NCI-H146 treated with DMSO at 0.1 percent for 48 hours (cell line): ENCODE results near the gene PSMD5.

Experiments
- DNase-seq: peaks from one replicate; lab custom pipeline; 2025; ENCODE audit not compliant: unreplicated experiment; lab: John Stamatoyannopoulos, UW

Gene PSMD5

DNA sequence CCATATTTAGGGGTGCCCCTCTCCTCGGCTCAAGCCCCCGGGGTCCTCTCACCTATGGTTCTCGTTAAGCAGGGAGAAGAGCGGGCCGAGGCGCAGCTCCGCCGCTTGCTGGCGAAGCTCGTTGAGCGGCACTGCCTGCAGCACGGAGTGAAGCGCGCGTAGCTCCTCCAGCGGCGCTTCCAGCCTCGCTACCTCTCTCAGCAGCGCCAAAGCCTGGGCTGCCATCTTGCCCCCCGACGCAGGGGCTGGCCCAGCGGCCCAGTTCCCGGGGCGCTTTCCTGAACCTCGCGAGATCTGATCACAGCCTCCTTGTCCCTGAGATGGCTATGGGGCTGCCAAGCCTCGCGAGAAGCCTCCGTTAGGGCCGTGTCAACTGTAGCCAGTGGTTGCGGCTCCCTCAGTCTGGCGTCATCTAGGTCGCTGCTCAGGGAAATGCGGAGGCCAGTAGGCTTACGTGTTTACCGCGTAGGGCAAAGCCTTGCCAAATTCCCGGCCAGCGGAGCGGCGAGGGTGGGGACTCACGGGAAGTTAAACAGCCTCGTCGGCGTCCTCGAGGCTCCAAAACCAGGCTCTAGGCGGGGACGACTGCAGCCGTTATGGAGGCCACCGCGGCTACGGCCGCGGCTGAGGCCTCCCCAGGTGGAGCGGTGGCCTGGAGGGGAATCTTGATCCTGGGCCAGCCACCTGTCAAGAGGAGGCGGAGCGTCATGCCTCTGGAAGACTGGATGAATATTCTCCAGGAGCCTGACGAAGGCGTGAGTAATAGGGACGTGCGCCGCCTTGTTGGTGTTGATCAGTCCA lies at the start of gene PSMD5:
PSMD5 (minus strand) TSS at position 238 of the 801 bp plus-strand sequence; CDS start at position 225, 13 bp downstream.
- DNase-seq, result no peak

DNA sequence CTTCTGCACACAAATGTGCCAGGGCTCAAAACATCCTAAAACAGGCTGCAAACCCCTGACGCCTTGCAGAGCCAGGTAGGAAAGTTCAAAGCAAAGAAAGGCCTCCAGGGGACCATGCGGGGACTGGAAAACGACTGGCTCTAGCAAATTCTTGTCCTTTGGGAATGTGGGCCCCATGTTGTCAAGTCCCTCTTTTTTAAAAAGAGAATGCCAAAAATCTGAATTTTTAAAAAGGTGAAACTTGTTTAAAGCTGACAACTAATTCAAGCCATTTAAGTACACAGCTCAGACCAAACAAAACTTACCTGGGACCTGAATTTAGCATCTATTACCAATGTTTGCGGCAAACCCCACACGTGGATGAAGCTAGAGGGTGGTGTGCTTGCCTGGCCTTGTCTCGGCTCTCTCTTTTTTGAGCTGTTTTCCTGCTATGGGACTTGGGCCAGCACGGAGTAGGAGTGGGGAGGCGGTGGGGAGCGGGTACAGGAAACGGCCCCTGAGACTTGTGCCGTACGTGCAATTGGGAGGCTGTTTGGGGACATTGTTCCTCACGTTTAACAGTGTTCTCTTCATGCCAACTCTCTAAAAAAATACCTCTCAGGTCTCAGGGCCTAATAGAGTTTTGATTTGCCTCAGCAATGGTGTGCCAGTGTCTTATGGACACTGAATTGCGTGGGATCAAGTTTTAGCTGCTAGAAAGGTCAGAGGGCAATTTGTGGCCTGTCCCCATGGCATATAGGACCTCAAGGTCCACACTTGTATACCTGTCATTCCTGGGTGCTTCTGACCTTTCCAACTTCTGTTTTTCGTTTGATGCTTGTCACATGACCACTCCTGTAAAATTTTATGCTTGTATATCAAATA lies 49.4 kb upstream of the PSMD5 start:
- no peak for DNase-seq

DNA sequence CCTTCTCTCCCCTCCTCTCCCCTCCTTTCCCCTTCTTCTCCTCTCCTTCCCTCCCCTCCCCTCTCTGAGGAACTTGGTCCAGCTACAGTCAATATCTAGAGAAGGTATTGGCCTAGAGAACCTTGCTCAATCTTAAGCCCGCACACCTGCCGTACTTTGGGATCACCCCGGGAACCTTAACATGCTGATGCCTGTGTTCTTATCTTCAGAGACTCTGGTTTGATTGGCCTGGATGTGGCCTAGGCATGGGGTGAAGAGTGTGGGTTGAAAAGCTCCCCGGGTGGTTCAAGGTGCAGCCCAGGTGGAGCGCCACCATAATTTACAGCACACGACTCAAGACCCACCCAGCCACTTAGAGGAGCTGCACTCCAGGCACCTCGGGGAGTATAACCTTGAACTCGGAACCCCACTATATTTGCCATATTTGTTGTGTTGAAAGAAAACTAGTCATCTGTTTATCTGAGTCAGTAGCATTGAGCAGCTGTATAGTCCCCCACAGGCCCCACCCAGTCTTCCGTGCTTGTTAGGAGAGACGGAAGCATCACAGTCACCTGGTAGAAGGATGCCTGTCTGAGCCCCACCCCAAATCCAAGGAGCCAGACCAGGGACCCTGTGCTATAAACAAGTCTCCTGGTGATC lies 48.6 kb upstream of the PSMD5 start:
- no peak for DNase-seq

DNA sequence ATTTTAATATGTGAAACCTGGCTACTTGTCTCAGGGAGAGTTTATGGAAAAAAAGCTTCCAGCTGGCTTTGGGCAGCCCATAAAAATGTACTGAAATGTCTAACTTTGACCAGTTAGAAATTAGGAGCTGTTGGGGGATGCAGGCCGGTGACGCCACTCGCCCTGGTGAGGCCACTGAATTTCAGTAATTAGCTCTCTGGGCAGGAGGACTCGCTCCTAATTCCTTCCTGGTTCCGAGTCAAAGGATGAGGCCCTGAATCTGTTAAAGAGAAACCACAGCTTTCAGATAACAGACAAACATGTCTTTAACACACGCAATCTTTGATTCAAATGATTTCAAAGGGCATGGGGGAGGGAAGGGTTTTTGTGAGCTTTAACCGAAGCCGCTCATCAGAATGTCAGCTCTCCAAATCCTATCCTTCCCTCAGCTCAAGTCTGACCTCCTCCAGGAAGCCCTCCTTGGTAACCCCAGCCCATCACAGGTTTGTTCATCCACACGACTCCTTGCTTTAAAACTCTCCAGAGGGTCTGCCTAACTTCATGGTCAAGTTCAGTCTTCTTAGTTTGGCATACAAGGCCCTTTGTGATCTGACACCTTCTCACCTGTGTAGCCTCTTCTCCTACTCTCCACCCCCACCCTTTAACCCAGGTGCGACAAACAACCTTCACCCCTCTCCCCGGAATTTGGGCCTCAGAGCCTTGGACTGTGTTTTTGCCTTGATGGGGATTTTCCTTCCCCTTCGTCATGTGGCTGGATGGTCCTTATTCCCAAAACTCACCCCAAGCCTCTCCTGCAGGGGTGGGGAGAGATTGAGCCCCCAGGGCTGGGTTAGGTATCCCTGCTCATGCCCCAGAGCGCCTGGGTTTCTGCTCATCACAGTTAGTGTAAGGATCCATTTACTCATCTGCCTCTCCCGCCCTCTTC lies 47.9 kb upstream of the PSMD5 start:
- DNase-seq, result no peak

DNA sequence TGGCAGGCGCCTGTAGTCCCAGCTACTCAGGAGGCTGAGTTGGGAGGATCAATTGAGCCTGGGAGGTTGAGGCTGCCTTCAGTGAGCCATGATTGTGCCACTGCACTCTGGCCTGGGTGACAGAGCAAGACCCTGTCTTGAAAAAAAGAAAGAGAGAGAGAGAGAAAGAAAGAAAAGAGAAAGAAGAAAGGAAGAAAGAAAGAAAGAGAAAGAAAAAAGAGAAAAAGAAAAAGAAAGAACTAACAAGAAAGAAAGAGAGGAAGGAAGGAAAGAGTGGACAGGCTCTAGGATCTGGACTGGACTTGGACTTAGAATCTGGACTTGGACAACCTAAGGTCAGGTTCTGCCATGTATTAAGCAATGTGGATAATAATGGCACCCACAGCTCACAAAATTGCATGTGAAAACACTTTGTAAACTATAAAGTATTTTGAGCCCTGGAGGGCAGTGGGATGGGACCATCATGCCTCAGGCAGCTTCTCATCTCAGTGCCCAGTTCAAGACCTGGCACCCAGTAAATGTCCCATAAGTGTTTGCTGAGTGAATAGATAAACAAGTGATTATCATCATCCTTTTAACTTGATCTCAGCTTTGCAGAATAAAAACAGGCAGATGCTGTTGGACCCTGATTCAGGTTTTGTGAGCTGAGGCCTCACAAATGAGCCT lies 47.0 kb upstream of the PSMD5 start:
- DNase-seq, result no peak

DNA sequence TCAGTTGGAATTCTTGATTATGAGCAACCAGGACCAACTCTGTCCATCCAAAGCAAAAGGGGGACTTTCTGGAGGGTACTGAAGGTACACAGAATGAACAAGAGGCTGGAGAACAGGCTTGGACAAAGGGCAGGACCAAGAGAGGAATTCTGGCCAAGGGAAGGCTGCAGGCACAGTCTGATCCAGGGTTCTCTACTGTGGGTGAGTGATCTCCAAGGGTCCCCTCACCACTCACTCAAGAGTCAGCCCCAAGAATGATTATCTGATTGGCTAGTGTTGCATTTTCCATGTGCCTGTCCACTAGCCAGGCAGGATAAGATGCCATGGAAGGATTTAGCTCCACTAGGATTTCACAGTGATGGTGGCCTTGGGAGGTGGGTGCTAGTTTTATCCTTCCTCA lies 45.9 kb upstream of the PSMD5 start:
- DNase-seq, result no peak

DNA sequence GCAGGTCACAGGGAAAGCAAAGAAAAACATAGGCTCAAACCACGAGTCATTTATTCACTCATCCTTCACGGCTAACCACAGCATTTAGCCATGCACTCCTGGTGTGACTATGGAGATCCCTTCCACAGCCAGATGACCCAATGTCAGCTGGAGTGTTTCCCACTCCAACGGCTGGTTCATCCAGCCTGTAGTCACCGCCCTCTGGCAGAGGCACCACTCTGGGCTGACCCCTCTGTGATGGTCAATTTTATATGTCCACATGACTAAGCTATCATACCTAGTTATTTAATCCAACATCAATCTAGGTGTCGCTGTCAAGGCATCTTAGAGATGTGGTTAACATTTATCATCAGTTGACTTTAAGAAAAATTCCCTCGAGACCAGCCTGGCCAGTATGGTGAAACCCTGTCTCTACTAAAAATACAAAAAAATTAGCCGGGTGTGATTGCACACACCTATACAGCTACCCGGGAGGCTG lies 43.8 kb upstream of the PSMD5 start:
- DNase-seq, result no peak

DNA sequence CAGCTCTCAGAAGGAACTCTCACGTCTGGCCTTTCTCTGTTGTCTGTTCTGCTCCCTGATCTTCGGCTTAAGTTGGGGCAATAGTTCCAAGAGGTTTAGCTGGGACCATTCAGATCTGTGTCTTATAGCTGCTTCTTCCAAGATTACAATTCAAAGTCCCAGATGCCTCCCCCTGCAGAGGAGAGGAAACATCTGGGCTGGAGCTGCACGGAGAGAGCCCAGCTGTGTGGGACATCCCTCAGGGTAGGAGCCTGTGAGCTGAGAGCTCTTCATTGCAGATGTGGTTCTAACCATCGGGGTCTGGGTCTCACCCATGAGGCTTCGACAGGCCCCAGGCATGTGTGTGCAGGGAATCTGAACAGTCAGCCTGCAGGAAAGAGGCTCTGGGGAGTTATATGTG lies 43.2 kb upstream of the PSMD5 start:
- no peak for DNase-seq

DNA sequence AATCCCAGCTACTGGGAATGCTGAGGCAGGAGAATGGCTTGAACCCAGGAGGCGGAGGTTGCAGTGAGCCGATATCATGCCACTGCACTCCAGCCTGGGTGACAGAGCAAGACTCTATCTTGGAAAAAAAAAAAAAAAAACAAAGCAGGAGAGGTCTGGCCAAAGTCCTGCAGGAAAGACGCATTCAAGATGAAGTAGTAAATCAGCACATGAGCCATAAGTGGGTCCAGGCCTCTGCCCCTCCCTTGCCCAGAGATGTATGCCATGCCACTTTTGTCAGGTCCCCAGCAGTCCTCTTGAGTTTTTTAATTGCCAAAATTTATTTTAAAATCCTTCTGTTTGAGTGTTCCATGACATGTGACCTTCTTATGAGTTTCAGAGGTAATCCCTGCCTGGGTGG lies 42.7 kb upstream of the PSMD5 start:
- DNase-seq, result no peak

DNA sequence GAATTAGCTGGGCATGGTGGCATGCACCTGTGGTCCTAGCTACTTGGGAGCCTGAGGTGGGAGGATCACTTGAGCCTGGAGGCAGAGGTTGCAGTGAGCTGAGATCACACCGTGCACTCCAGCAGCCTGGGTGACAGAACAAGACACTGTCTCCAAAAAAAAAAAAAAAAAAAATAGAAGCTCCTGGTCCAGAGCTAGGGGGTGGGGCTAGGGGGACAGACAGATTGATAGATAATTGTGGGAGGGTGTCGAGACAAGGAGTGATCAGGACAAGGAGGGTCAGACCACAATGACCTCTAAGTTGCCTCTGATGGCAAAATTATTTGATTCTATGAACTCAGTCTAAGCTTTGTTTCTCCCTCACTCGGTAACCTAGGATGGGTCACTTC lies 40.9 kb upstream of the PSMD5 start:
- DNase-seq, result no peak

DNA sequence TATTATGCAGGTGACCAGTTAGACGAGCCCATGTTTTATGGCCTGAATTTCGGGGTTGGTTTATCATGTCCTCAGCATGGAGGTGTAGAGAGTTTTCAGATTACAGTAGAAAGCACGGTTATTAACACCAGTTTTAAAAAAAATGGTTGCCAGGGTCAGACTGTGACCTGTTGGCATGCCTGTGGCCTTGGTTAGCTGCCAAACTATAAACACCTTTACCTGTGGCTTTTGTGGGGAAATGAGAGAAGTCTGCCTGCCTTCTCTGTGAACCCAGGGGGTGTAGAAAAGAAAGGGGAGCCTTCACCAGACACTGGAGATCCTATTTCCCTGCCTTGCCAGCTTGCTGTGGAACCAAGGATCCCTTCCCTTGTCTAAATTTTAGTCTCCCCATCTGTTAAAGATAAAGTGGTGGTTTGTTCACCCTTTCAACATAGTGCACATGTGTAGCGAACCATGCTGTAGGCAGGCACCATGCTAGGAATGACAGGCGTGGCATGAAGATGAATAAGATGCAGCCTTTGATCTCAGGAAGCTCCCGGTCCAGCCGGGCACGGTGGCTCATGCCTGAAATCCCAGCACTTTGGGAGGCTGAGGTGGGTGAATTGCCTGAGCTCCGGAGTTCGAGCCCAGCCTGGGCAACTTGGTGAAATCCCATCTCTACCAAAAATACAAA lies 40.3 kb upstream of the PSMD5 start:
- no peak for DNase-seq

DNA sequence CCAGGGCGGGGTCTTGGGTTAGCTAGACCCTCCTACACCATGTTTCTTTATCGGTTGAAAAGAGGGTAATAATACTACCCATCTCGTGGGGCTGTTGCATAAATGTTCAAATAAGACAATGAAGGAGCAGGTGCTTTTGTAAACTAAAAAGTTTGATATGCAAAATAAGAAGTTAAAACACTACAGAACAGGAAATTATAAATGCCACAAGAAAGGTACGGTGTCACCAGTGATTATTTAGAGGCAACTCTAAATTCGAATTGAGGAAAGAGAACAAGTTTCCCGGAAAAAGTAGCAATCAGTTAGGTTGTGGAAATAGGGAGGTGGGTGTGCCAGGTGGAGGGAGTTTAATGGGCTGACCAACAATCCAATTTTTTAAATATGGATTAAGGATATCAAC lies 36.7 kb upstream of the PSMD5 start:
- no peak for DNase-seq

DNA sequence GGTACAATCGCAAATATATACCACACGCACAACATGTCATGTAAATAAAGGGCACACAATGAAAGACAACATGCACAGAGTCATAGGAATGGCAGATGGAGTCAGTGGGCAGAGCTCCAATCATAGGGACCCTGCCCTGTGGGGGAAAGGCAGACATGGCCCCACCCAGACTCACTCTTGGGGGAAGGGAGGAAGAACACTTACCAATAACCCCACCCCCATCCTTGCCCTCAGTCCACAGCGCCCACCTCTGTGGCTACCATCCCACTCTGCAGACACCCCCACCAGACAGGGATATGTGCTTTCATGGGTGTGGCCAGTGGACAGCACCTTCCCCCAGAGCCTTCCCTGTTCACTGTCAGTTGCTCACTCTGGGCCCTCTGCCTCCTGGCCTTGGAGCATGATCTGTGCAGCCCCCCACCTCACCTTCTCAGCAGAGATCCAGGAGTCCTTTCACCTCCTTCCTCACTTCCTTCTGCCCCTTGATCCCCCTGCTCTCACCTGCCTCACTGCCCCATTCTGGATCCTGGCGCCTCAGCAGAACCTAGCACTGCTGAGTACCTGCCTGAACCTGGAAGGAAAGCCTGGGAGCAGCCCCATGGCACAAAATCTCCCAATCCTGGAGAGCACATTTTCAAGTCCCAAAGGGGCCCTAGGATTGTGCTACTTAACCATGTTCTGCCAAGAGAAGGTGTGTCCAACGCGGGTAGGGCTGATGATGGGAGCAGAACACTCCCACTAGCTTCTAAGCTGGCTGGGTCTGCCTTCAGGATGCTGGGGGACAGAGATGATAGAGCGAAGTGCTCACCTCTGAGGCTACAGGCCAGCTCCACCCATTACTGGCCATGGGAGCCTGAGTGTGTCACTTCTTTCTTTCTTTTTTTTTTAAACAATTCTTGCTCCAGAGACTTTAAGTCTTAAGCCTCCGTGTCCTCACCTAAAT lies 35.7 kb upstream of the PSMD5 start:
- no peak for DNase-seq

DNA sequence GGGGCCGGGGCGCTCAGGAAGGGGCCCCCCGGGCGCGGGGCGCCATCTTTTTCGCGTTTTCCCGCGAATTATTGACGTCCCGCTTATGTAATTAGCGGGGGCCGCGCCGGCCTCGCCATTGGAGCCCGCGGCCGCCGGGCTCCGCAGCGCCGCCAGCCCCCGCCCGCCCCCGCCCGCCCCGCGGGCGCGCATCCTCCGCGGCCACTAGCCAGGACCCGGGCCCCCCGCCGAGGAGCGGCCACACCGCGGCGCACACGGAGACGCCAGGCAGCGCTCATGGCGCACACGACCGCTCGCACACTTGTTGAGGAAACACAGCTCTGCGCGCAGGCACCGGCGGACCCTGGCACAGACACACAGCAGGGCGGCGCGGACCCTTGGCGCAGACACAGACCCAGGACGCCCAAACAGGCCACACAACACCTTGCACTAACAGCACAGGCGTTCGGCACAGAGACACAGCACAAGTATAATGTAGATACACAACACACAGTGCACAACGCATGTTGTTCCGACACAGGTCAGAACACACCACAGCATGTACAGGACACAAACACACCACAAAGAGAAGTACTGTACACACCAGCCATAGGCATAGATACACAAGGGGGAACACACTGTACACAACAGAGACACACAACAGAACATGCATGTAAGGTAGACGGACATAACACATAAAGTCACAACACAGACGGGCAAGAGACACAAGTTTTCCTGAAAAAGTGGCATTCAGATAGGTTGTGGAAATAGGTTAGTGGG lies 34.7 kb upstream of the PSMD5 start:
- peak; percentile 40 for DNase-seq

DNA sequence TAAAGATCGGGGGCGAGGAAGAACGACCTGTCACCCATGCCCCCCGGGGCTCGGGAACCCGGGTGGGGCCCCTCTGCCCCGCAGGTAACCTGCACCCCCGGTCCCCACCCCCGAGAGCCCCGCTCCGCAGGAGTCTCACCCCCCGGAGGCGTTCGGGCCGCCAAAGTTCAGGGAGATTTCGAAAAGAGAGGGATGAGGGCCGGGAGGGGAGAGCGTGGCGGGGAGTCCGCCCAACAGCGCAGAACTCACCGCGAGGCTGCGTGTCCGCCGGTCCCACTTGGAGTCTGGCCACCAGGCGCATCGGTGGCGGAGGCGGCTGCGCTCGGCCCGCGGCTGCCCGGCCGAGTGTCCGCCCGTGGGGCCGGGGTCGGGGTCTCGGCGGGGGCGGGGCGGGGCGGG lies 34.1 kb upstream of the PSMD5 start, which contains the start of gene PHF19:
PHF19 (minus strand) TSS at position 347 of the 399 bp plus-strand sequence. CDS start 2,447 bp downstream, outside the sequence.
- no peak for DNase-seq

DNA sequence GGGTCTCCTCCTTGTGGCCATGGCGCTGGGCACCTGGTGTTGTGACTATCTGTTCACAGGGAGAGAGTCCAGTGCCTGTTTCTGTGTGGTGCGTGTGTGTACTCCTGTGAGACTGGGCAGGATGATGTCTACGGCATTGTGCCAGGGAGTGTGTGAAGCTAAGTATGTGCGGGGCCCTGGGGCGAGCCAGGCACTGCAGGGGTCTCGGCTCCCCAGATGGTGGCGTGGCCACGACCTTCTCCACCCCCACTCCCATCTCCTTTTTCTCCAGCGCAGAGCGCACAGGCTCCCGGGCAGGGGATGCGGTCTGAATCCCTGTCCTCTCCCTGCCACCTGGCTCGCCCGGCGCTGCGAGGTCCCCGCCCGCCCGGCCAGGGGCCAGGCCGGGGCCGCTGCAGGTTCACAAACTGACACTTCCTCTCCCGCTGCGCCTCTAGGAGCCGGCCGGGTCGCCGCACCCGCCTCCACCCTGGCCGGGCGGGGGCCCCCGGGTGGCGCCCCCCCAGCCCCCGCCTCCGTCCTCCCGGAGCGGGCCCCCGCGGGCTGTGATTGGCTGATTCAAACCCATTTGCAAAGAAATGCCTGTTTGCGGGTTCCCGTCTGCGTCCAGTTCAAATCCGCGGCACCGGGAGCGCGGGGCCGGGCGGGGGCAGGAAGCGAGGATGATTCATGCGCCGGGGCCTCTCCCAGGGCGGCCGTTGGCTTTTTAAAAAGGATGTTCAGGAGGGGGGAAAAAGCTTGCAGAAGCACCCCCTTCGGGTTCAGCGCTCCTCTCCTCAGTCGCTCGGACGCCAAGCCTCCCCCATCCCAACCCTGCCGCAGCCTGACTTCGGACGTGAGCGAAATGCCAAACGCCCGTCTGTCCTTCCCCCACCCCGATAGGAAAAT lies 33.5 kb upstream of the PSMD5 start:
- DNase-seq, result peak; percentile 78

DNA sequence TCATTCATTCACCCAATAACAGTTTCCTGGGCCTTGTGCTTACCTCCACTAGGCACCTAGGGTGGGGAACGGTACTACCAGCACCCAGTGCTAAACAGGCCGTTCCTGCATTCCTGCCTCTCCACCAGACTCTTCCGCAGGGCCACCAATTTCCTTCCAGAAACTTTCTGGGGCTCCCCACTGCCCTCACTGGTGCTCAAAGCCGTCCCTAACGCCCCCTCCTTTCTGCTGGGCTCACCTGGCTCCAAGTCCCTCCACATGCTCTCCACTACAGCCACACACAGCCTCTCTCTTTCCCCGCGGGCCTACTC lies 32.9 kb upstream of the PSMD5 start:
- no peak for DNase-seq
